Activated naive CD4-positive, alpha-beta T cell treated with Interleukin-2 at 50 U/mL for 16 hours (primary cell): ENCODE results near the gene PLXNA2.

Experiments used
- DNase-seq: peaks from one replicate; pipeline ENCODE4 v3.0.0-alpha.2; 2020

PLXNA2 gene

DNA sequence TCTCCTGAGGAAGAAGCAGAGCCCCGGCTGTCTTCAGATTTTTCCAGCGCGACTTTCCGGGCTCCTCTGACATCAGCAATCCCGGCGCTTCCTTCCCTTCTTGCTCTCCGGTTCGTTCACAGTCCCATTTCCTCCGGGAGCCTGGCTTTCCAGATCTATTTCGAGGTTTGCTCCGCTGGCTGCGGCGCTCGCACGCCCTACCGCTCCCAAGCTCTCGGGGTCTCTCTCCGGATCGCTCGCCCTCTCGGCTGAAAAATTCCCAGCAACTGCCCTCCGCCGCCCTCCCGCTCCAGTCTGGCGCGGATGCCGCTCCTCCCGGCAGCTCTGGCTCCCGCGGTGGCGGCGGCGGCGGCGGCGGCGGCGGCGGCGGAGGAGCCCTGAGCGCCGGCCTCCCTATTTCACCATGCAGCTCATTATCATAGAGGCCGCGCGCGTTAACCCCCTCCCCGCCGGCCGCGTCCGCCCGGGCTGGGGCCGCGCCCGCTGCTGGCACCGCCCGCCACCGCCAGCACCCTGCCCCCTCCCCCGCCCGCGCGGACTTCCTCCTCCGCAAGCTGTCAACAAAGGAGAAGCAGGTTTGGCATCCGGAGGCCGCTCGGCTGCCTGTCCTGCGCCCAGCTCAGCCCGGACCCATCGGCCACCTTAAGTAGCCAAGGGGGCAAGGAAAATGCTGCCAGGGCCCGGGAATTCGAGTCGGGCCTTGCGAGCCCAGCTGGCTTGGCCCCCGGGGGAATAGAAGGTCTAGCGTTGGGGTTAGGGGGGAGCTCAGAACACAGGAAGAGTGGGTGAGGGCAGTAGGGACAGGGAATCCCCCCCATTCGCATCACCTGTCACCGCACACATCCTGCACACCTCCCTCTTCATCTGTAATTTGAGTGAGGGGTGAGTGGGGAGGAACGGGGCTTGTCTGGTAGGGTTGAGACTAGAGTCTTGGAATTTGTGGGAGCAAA, at the start of gene PLXNA2:
Gene PLXNA2 (minus strand): TSS at position 418 of the 950 bp plus-strand sequence. CDS start 26,462 bp downstream, outside the sequence.
- peak; percentile 67 for DNase-seq

GRCh38 chr1:208292908-208293307, 48.7 kb upstream of the PLXNA2 start:
- no peak for DNase-seq

DNA sequence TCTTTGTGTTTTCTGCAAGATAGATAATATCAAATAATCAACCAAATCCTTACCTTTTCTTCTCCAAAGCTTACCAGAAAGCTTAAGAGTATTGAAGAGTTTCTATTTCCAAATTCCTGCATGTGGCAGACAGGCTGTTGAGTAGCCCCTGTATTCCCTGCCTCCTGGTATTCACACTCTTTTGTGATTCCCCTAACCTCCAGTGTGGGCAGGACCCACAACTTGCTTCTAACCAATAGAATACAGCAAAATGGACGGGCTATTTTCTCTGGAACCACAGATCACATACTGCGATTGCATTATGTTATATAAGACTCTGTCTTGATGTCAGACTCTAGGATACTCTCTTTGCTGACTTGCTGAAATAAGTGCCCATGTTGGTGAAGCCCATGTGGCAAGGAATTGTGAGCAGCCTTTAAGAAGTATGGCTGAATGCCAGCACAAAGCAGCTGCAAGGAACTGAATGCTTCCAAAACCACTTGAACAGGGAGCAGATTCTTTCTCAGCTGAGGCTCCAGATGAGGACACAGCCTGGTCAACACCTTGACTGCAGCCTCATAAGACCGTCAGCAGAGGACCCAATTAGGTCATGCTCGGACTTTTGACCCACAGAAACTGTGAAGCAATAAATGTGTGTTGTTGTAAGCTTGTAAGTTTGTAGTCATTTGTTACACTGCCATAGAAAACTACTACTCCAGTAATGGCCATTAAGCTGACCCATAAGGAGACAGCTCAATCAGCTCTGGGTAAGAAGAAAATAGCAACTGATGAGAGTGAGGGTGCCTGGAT, 47.9 kb upstream of the PLXNA2 start:
- no peak for DNase-seq

- DNase-seq: no peak
Measured at GRCh38 chr1:208291129-208291528, 46.9 kb upstream of the PLXNA2 start.

GRCh38 chr1:208289716-208290115, 45.5 kb upstream of the PLXNA2 start:
- no peak for DNase-seq

DNA sequence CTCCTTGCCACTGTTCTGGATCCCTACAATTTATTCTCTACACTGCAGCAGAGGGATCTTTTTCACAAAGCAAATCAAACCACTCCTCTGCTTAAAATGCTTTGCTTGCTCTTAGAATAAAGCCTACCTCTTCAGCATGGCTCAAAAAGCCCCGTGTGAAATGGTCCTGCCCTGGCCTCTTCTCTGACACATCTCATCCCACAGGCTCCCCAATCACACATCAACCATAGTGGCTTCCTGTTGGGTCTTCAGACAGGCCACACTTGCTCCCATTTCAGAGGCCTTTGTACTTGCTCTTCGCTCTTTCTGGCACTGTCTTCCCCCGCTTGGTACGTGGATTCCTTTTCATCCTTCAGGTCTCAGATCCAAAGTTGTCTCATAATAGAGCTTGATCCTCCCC, 44.3 kb upstream of the PLXNA2 start:
- DNase-seq: no peak

DNA sequence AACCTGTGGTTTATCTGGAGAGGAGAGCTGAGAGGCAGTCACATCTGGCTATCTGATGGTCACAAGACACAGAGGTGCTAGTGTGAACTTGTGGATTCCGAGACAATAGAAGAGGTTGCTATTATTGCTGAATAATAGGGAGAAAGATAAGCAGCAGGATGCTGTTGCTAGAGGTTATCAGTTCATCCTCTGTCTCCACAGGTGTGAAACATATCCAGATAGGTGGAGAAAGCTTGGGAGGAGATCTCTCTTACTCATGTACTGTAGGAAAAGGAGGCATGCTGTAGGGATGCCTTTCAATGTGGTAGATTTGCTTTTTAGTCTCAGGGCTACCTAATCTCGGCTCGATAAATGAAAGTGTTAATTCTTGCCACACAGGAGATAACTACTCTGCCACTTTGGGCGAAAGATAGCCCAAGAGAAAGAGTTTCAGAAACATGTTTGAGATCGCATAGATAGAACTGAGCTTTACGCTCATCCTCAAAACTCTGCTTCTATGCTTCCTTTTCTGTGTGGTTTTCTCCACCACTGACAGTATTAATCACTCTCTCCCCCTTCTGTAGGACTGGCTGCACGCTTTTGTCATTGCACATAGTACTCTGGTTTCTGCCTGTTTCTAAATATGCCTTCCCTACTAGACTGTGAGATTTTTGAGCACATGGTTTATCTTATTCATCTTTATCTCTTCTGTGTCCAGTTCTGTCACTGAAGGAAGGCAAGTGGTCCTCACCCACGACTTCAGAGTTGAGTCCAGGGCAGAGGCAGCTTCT, 36.7 kb upstream of the PLXNA2 start:
- DNase-seq: no peak

GRCh38 chr1:208279826-208280588, 35.8 kb upstream of the PLXNA2 start:
- DNase-seq: no peak

DNA sequence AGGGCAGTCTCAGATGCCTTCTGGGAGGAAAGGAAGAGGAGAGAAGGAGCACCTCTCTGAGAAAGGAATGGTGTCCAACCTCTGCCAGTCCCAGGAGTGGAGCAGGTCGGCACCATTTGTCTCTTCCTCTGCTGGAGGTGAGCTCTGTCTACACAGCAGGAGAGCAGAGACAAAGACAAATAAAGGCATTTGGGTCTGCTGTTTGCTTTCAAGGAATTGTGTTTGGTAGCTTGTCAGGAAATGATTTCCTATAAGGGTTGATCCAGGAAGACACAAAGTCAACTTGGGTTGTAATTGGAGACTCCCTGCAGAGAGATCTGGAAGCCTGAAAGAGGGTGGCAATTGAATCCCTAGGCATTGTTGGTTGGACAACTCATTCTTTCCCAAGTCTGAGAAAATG, 34.5 kb upstream of the PLXNA2 start:
- DNase-seq: no peak

DNA sequence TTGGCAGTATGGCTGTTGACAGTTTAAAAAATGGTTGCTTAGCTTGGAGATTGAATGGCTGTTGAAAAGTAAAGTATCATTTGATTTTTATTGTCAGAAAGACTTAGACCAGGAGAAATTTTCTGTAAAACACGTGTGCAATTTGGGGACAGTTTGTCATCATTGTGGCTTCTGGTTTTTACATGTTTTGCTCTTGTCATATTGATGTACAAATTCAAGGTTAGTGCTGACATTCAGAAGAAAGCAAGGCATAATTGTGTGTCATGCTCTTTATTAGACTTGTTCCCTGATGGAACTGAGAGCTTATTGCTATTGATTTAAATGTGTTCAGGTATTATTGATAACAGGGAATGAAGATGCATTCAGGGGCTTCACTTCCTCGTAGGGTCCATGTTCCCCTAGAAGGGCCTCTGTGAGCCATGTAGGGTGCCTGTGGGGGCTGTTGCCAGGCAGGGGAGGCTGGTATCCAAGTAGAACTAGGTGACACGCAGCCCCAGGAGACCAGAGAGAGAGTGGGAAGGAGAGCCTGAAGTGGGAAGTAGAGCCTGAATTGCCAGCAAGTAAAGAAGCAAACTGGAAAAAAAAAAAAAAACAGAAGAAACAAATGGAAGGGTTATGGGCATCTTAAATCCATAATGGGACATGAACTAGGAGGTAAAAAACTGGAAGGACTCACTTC, 32.7 kb upstream of the PLXNA2 start:
- no peak for DNase-seq

- no peak for DNase-seq
Measured at GRCh38 chr1:208275083-208275482, 30.9 kb upstream of the PLXNA2 start.

- no peak for DNase-seq
Measured at GRCh38 chr1:208273386-208274017, 29.3 kb upstream of the PLXNA2 start.

DNA sequence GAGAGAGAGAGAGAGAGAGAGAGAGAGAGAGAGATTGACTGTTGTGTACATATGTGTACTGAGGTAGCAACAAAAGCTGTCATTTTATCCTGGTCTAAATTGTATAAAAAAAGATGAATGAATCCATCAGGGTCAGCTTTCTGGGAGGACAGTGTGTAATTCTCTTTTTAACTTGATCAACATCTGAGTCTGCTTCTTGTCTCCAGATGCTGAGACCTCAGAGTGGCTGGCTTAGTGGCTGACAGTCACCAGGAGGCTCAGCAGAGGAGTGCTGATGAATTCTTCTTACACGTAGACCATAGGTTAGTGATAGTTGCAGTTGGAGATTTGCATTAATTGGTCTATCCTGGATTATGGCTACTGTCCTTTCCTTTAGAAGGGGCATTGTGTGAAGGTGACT, 28.5 kb upstream of the PLXNA2 start:
- no peak for DNase-seq

- no peak for DNase-seq
Measured at GRCh38 chr1:208272311-208272710, 28.1 kb upstream of the PLXNA2 start.

- DNase-seq: no peak
Measured at GRCh38 chr1:208271236-208271635, 27.1 kb upstream of the PLXNA2 start.

DNA sequence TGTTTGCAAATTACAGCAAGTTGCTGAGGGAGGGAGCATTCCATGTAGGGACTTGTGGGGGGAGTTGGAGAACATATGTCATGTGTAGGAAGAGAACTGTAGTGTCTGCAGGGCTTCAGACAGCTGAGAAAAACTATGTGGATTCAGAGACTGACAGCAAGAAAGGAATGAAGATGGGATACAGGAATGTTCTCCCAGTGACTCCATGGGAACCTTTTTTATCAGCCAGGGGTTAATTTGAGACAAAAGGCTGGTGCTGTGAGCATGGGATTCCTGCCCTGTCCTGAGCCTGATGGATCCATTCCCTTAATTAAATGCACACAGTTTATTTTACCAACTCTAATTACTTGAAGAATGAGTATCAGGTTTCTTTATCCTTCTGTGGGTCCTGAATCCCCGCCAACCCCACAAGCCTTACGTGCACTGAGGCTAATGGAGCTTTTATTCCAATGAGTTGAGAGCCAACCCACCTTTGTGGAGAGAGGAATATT, 26.5 kb upstream of the PLXNA2 start:
- DNase-seq: no peak

DNA sequence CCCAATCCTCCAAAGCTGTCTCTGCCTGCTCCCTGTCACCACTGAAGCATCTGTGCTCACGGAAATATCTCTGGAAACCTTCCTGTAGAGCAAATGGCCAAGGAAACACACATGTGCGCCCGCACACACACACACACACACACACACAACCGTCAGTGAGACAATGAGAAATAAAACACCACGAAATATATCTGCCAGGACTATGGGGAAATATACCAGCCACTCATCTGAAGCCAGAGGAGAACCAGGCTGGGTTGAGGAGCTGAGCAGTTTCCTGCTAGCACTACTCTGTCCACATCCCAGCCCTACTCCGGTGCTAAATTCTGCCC, 25.1 kb upstream of the PLXNA2 start:
- no peak for DNase-seq

DNA sequence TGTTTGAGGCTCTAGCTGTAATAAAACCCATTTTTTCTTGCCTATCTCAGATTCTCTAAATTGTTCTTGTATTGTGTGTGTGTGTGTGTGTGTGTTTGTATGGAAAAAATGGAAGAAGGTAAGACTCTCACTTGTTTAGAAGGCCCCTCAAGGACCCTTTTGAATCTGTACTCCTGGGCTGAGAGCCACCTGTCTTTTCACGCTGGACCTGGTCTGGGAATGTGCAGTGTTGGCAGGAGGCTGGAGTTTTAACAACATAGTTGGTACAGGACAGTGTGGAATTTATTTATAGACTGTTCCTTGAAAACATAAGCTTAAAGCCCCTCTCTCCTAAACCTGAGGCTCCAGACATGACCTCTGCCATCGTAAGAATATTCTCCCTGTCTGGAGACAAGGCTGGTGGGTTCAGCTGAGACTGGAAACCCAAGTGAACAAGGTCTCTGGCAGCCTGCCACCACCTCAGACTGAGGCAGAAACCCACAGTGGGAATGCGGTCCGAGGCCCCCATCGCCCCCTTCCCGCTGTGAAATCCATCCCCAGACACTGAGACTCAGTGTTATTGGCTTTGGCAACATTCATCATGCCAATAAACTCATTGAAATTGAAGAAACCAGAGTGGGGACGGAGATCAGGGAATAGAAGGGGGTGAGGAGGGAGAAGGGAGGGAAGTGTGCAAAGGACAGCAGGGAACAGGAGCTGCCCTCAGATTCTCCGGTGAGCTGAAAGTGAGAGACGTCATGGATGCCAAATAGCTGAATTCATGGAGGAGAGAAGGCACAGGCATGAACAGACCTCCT, 24.6 kb upstream of the PLXNA2 start:
- DNase-seq: no peak

DNA sequence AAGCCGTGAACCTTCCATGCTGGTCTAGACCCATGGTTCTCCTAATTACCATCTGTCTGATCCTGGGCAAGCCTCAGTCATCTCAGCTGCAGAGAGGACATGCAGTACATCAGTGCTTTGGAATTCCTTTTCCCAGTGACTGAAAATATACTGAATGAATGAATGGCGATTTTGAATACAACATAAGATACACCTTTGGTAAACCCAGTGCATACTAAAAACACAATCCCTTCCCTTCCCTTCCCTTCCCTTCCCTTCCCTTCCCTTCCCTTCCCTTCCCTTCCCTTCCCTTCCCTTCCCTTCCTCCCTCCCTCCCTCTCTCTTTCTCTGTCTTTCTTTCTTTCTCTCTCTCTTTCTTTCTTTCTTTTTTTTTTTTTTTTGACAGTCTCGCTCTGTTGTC, 21.3 kb upstream of the PLXNA2 start:
- no peak for DNase-seq

GRCh38 chr1:208265122-208265469, 20.9 kb upstream of the PLXNA2 start:
- no peak for DNase-seq
